ENCODE results near the gene GLI2. TPM values are rescaled to one million over a fixed set of nuclear protein-coding genes. Genes with fewer than 3 reads are reported as not detected.

The GLI2 gene
- total RNA-seq, 1 donor from 2014 or later = 16.2 TPM

GRCh38 chr2:120715941-120716340, 19.7 kb upstream of the GLI2 start:
- H3K9me3 ChIP-seq = no peaks in the 10 kb centered on the region
- TF ChIP-seq POLR2AphosphoS5 (IDR thresholded peaks at IDR 0.05; ENCODE audit: insufficient read depth in 1 of 2, low read depth in 1 of 2) (no peak), CTCF (IDR thresholded peaks at IDR 0.05) (no peak), POLR2A (IDR thresholded peaks at IDR 0.05) (no peak)
- H3K27ac ChIP-seq = no peak overlapping the region
- no peak overlapping the region for H3K4me3 ChIP-seq
- no peak for DNase-seq (ENCODE audit: extremely low spot score in 2 of 2)
- intact Hi-C loops (cut with DNase I) = no loop called here
- H3K4me1 ChIP-seq = no peaks in the 10 kb centered on the region
- no peaks in the 10 kb centered on the region for H3K27me3 ChIP-seq
- H3K36me3 ChIP-seq = no peaks in the 10 kb centered on the region

- H3K9me3 ChIP-seq = no peaks in the 10 kb centered on the region
- intact Hi-C loops (cut with DNase I) = no loop called here
- H3K36me3 ChIP-seq = no peaks in the 10 kb centered on the region
- DNase-seq (ENCODE audit: extremely low spot score in 2 of 2) = no peak
- H3K4me1 ChIP-seq = peaks cover under 1% of the 10 kb centered on the region
- no peak for TF ChIP-seq CTCF (IDR thresholded peaks at IDR 0.05)
- TF ChIP-seq POLR2A (IDR thresholded peaks at IDR 0.05) = no peak
- H3K27ac ChIP-seq = no peak overlapping the region
- H3K27me3 ChIP-seq = no peaks in the 10 kb centered on the region
- H3K4me3 ChIP-seq = no peak overlapping the region
These were observed 18.8 kb upstream of the GLI2 start for GRCh38 chr2:120716641-120717585.

GRCh38 chr2:120719491-120719890, 16.2 kb upstream of the GLI2 start:
- Histone ChIP-seq H3K9me3 (no peaks in the 10 kb centered on the region), H3K27ac (no peak overlapping the region), H3K4me3 (no peak overlapping the region), H3K27me3 (no peaks in the 10 kb centered on the region), H3K4me1 (peaks cover 5% of the 10 kb centered on the region), H3K36me3 (no peaks in the 10 kb centered on the region)
- intact Hi-C loops (cut with DNase I) = no loop called here
- no peak for DNase-seq (ENCODE audit: extremely low spot score in 2 of 2)
- no peak for TF ChIP-seq POLR2AphosphoS5 (IDR thresholded peaks at IDR 0.05; ENCODE audit: insufficient read depth in 1 of 2, low read depth in 1 of 2)
- TF ChIP-seq POLR2A (IDR thresholded peaks at IDR 0.05) = no peak

- Histone ChIP-seq H3K27ac (no peak overlapping the region), H3K27me3 (no peaks in the 10 kb centered on the region), H3K4me3 (no peak overlapping the region), H3K9me3 (no peaks in the 10 kb centered on the region), H3K4me1 (peaks cover 5% of the 10 kb centered on the region), H3K36me3 (no peaks in the 10 kb centered on the region)
- intact Hi-C loops (cut with DNase I) = no loop called here
- no peak for DNase-seq (ENCODE audit: extremely low spot score in 2 of 2)
- TF ChIP-seq POLR2AphosphoS5 (IDR thresholded peaks at IDR 0.05; ENCODE audit: insufficient read depth in 1 of 2, low read depth in 1 of 2) = no peak
- no peak for TF ChIP-seq CTCF (IDR thresholded peaks at IDR 0.05)
- TF ChIP-seq POLR2A (IDR thresholded peaks at IDR 0.05) = no peak
These were observed 15.4 kb upstream of the GLI2 start for GRCh38 chr2:120720231-120720630.

- Histone ChIP-seq H3K36me3 (no peaks in the 10 kb centered on the region), H3K27ac (no peak overlapping the region), H3K9me3 (no peaks in the 10 kb centered on the region), H3K4me1 (peaks cover 5% of the 10 kb centered on the region), H3K27me3 (no peaks in the 10 kb centered on the region), H3K4me3 (no peak overlapping the region)
- TF ChIP-seq POLR2A (IDR thresholded peaks at IDR 0.05) (no peak), CTCF (IDR thresholded peaks at IDR 0.05) (no peak), POLR2AphosphoS5 (IDR thresholded peaks at IDR 0.05; ENCODE audit: insufficient read depth in 1 of 2, low read depth in 1 of 2) (no peak)
- intact Hi-C loops (cut with DNase I) = no loop called here
- no peak for DNase-seq (ENCODE audit: extremely low spot score in 2 of 2)
These were observed 14.8 kb upstream of the GLI2 start for GRCh38 chr2:120720746-120721375.

Data from vagina (tissue), 2 donors.